HEK293 (cell line): Measurements from ENCODE around the gene TMEM41B.

Experiments
- BCL11A ChIP-seq: fragments of 450-650 bp; formaldehyde crosslinking; IDR thresholded peaks from 2 replicates; pipeline ENCODE4 v1.5.1; 2016; ENCODE audit warnings: low read depth, missing biosample characterization, missing genetic modification characterization
- GLI4 ChIP-seq: fragments of 450-650 bp; formaldehyde crosslinking; IDR thresholded peaks from 2 replicates; pipeline ENCODE4 v1.5.1; 2016; ENCODE audit warnings: missing biosample characterization, missing genetic modification characterization
- GLIS2 ChIP-seq: fragments of 450-650 bp; formaldehyde crosslinking; IDR thresholded peaks from 2 replicates; pipeline ENCODE4 v1.5.1; 2016; ENCODE audit warnings: missing biosample characterization, missing genetic modification characterization
- KLF10 ChIP-seq: fragments of 450-650 bp; IDR thresholded peaks from 2 replicates; pipeline ENCODE4 v1.5.1; 2018; ENCODE audit warnings: missing biosample characterization, mild to moderate bottlenecking, missing genetic modification characterization
- REPIN1 ChIP-seq: fragments of 450-650 bp; formaldehyde crosslinking; IDR thresholded peaks from 2 replicates; pipeline ENCODE4 v1.5.1; 2017; ENCODE audit warnings: missing biosample characterization, missing genetic modification characterization, low read depth
- ZBTB17 ChIP-seq: fragments of 450-650 bp; formaldehyde crosslinking; IDR thresholded peaks from 2 replicates; pipeline ENCODE4 v1.5.1; 2016; ENCODE audit warnings: missing biosample characterization, missing genetic modification characterization
- ZFP3 ChIP-seq: fragments of 450-650 bp; formaldehyde crosslinking; IDR thresholded peaks from 2 replicates; pipeline ENCODE4 v1.5.1; 2016; ENCODE audit warnings: low read depth, missing biosample characterization, missing genetic modification characterization
- ZNF114 ChIP-seq: fragments of 450-650 bp; formaldehyde crosslinking; IDR thresholded peaks from 2 replicates; pipeline ENCODE4 v1.5.0; 2017; ENCODE audit warnings: missing biosample characterization, missing genetic modification characterization
- ZNF146 ChIP-seq: fragments of 450-650 bp; formaldehyde crosslinking; IDR thresholded peaks from 2 replicates; pipeline ENCODE4 v1.5.1; 2016; ENCODE audit warnings: missing biosample characterization, missing genetic modification characterization
- ZNF16 ChIP-seq: fragments of 450-650 bp; formaldehyde crosslinking; IDR thresholded peaks from 2 replicates; pipeline ENCODE4 v1.5.1; 2016; ENCODE audit warnings: low read depth, missing biosample characterization, missing genetic modification characterization
- ZNF174 ChIP-seq: fragments of 450-650 bp; formaldehyde crosslinking; IDR thresholded peaks from 2 replicates; pipeline ENCODE4 v1.5.0; 2017; ENCODE audit warnings: missing biosample characterization, mild to moderate bottlenecking, missing genetic modification characterization
- ZNF23 ChIP-seq: fragments of 450-650 bp; formaldehyde crosslinking; IDR thresholded peaks from 2 replicates; pipeline ENCODE4 v1.5.1; 2016; ENCODE audit warnings: missing biosample characterization, missing genetic modification characterization, borderline replicate concordance
- ZNF324 ChIP-seq: fragments of 450-650 bp; formaldehyde crosslinking; IDR thresholded peaks from 2 replicates; pipeline ENCODE4 v1.5.1; 2016; ENCODE audit warnings: missing biosample characterization, missing genetic modification characterization
- ZNF354C ChIP-seq: fragments of 450-650 bp; formaldehyde crosslinking; IDR thresholded peaks from 2 replicates; pipeline ENCODE4 v1.5.1; 2016; ENCODE audit warnings: missing biosample characterization, missing genetic modification characterization, low read depth, borderline replicate concordance
- ZNF585B ChIP-seq: fragments of 450-650 bp; formaldehyde crosslinking; IDR thresholded peaks from 2 replicates; pipeline ENCODE4 v1.5.1; 2016; ENCODE audit warnings: missing biosample characterization, missing genetic modification characterization
- ZNF600 ChIP-seq: fragments of 450-650 bp; formaldehyde crosslinking; IDR thresholded peaks from 2 replicates; pipeline ENCODE4 v1.5.1; 2016; ENCODE audit warnings: missing biosample characterization, missing genetic modification characterization
- ZNF623 ChIP-seq: fragments of 450-650 bp; formaldehyde crosslinking; IDR thresholded peaks from 2 replicates; pipeline ENCODE4 v1.5.1; 2016; ENCODE audit warnings: missing biosample characterization, missing genetic modification characterization
- ZNF624 ChIP-seq: fragments of 450-650 bp; formaldehyde crosslinking; IDR thresholded peaks from 2 replicates; pipeline ENCODE4 v1.5.1; 2017; ENCODE audit warnings: missing biosample characterization, missing genetic modification characterization
- ZNF658 ChIP-seq: fragments of 450-650 bp; formaldehyde crosslinking; IDR thresholded peaks from 2 replicates; pipeline ENCODE4; 2016; ENCODE audit warnings: missing biosample characterization, missing genetic modification characterization
- ZNF701 ChIP-seq: fragments of 450-650 bp; formaldehyde crosslinking; IDR thresholded peaks from 2 replicates; pipeline ENCODE4 v1.5.1; 2016; ENCODE audit warnings: missing biosample characterization, missing genetic modification characterization
- ZNF792 ChIP-seq: fragments of 450-650 bp; formaldehyde crosslinking; IDR thresholded peaks from 2 replicates; pipeline ENCODE4 v1.5.1; 2016; ENCODE audit warnings: missing biosample characterization, missing genetic modification characterization
- ZXDB ChIP-seq: fragments of 450-650 bp; formaldehyde crosslinking; IDR thresholded peaks from 2 replicates; pipeline ENCODE4 v1.5.1; 2016; ENCODE audit warnings: missing biosample characterization, missing genetic modification characterization
- TF ChIP-seq, protein P1 (sequence below): fragments of 450-650 bp; formaldehyde crosslinking; IDR thresholded peaks from 2 replicates; pipeline ENCODE4 v1.5.1; 2016; ENCODE audit warnings: missing biosample characterization, missing genetic modification characterization
- TF ChIP-seq, protein P2 (sequence below): fragments of 450-650 bp; formaldehyde crosslinking; IDR thresholded peaks from 2 replicates; pipeline ENCODE4 v1.5.1; 2016; ENCODE audit warnings: missing biosample characterization, missing genetic modification characterization
- TF ChIP-seq, protein P3 (sequence below): fragments of 450-650 bp; formaldehyde crosslinking; IDR thresholded peaks from 2 replicates; pipeline ENCODE4 v1.5.1; 2017; ENCODE audit warnings: missing biosample characterization, missing genetic modification characterization
- TF ChIP-seq, protein P4 (sequence below): fragments of 450-650 bp; formaldehyde crosslinking; IDR thresholded peaks from 2 replicates; pipeline ENCODE4 v1.5.1; 2016; ENCODE audit warnings: missing biosample characterization, missing genetic modification characterization
- TF ChIP-seq, protein P5 (sequence below): fragments of 450-650 bp; formaldehyde crosslinking; conservative IDR thresholded peaks from 2 replicates; pipeline ENCODE4 v1.5.1; 2016; ENCODE audit warnings: low read depth, missing biosample characterization, missing genetic modification characterization

Gene TMEM41B

DNA sequence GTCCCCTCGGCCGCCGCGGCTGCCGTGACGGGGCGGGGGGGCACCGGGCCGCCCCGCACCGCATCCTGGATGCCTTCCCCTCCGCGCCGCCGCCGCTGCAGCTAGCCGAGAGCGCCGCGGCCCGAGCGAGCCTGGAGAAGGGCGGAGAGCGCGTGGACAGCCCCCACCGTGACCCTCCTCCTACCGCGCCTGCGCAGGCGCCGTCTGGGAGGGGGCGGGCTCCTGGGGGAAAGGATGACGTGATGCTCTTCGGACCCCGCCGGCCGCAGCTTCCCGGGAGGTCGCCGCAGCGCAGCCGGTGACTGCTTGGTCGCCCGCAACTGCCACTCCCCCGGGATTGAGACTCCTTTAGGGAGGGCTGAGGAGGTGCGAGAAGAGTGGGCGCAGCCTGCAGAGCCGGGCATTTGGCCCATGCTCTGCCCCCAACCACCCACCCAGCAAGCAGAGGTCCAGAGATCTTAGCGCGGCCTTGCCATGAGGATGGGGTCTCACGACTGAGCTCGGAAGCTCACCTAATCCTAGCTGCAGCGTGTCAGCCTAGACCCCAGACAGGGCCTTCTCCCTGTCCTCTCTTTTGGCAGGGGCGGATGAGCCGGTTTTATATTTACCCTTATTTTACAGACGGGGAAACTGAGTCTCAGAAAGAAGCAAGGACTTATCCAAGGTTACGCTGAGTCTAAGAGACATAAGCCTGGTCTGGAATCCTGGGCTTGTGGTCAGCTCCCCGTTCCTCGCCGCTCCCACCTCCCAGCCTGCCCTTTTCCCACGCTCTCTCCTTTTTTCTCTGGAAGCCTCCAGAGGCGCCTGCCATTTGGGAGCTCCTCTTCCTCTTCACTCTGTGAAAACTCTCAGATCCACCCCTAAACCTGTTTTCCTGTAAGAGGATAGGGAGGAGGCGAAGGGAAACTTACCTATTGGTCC is 48.9 kb downstream of the TMEM41B start, which contains the start of gene DENND5A (continued):
- TF ChIP-seq ZNF792 = no peak
- no peak for TF ChIP-seq ZNF114
- TF ChIP-seq, protein P1, sequence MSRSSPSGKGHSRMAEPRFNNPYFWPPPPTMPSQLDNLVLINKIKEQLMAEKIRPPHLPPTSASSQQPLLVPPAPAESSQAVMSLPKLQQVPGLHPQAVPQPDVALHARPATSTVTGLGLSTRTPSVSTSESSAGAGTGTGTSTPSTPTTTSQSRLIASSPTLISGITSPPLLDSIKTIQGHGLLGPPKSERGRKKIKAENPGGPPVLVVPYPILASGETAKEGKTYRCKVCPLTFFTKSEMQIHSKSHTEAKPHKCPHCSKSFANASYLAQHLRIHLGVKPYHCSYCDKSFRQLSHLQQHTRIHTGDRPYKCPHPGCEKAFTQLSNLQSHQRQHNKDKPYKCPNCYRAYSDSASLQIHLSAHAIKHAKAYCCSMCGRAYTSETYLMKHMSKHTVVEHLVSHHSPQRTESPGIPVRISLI = no peak
- TF ChIP-seq ZNF324 (tag by site-specific recombination) = no peak
- no peak for TF ChIP-seq ZXDB
- no peak for TF ChIP-seq ZNF354C (tag by site-specific recombination)
- no peak for TF ChIP-seq ZNF146 (tag by site-specific recombination)
- TF ChIP-seq, protein P2, sequence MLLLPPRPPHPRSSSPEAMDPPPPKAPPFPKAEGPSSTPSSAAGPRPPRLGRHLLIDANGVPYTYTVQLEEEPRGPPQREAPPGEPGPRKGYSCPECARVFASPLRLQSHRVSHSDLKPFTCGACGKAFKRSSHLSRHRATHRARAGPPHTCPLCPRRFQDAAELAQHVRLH = no peak
- no peak for TF ChIP-seq ZNF623 (tag by site-specific recombination)
- no peak for TF ChIP-seq ZNF701
- TF ChIP-seq REPIN1 = no peak
- TF ChIP-seq ZNF658 = no peak
- TF ChIP-seq KLF10 (tag by site-specific recombination) = 0 out of 2 replicates have a peak, but pooled peaks have one; percentile 20
- TF ChIP-seq, protein P3, sequence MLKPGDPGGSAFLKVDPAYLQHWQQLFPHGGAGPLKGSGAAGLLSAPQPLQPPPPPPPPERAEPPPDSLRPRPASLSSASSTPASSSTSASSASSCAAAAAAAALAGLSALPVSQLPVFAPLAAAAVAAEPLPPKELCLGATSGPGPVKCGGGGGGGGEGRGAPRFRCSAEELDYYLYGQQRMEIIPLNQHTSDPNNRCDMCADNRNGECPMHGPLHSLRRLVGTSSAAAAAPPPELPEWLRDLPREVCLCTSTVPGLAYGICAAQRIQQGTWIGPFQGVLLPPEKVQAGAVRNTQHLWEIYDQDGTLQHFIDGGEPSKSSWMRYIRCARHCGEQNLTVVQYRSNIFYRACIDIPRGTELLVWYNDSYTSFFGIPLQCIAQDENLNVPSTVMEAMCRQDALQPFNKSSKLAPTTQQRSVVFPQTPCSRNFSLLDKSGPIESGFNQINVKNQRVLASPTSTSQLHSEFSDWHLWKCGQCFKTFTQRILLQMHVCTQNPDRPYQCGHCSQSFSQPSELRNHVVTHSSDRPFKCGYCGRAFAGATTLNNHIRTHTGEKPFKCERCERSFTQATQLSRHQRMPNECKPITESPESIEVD (tag by site-specific recombination) = no peak
- no peak for TF ChIP-seq ZBTB17 (tag by site-specific recombination)
- no peak for TF ChIP-seq ZNF600 (tag by site-specific recombination)
- no peak for TF ChIP-seq ZNF585B (tag by site-specific recombination)
- TF ChIP-seq GLI4 = no peak
- TF ChIP-seq ZNF624 (tag by site-specific recombination) = no peak
- TF ChIP-seq, protein P4, sequence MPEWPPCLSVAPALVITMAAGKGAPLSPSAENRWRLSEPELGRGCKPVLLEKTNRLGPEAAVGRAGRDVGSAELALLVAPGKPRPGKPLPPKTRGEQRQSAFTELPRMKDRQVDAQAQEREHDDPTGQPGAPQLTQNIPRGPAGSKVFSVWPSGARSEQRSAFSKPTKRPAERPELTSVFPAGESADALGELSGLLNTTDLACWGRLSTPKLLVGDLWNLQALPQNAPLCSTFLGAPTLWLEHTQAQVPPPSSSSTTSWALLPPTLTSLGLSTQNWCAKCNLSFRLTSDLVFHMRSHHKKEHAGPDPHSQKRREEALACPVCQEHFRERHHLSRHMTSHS (tag by site-specific recombination) = no peak
- no peak for TF ChIP-seq ZFP3 (tag by site-specific recombination)
- TF ChIP-seq ZNF174 (tag by site-specific recombination) = no peak
- TF ChIP-seq ZNF16 (tag by site-specific recombination) = no peak
- TF ChIP-seq ZNF23 (tag by site-specific recombination) = no peak
- TF ChIP-seq BCL11A = peak; percentile 73; the same call in 1 of the 2 replicates
- peak; percentile 95 for TF ChIP-seq GLIS2 (tag by site-specific recombination)
- TF ChIP-seq, protein P5, sequence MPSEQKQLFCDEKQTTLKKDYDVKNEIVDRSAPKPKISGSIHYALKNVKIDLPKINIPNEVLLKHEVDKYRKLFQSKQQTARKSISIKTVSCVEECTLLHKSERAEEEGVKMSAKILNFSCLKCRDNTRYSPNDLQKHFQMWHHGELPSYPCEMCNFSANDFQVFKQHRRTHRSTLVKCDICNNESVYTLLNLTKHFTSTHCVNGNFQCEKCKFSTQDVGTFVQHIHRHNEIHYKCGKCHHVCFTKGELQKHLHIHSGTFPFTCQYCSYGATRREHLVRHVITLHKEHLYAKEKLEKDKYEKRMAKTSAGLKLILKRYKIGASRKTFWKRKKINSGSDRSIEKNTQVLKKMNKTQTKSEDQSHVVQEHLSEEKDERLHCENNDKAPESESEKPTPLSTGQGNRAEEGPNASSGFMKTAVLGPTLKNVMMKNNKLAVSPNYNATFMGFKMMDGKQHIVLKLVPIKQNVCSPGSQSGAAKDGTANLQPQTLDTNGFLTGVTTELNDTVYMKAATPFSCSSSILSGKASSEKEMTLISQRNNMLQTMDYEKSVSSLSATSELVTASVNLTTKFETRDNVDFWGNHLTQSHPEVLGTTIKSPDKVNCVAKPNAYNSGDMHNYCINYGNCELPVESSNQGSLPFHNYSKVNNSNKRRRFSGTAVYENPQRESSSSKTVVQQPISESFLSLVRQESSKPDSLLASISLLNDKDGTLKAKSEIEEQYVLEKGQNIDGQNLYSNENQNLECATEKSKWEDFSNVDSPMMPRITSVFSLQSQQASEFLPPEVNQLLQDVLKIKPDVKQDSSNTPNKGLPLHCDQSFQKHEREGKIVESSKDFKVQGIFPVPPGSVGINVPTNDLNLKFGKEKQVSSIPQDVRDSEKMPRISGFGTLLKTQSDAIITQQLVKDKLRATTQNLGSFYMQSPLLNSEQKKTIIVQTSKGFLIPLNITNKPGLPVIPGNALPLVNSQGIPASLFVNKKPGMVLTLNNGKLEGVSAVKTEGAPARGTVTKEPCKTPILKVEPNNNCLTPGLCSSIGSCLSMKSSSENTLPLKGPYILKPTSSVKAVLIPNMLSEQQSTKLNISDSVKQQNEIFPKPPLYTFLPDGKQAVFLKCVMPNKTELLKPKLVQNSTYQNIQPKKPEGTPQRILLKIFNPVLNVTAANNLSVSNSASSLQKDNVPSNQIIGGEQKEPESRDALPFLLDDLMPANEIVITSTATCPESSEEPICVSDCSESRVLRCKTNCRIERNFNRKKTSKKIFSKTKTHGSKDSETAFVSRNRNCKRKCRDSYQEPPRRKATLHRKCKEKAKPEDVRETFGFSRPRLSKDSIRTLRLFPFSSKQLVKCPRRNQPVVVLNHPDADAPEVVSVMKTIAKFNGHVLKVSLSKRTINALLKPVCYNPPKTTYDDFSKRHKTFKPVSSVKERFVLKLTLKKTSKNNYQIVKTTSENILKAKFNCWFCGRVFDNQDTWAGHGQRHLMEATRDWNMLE (tag by site-specific recombination) = no peak
